Smooth muscle cell (in vitro differentiated cells): ENCODE results near the gene SLC39A13. TPM values are rescaled to one million over a fixed set of nuclear protein-coding genes. Genes with fewer than 3 reads are reported as not detected.
A peak's percentile ranks its signal among the peaks of the same experiment; 100 is the strongest.

Experiments used
- DNase-seq: peaks from one replicate; lab custom pipeline; 2025; ENCODE audit not compliant: unreplicated experiment; lab: John Stamatoyannopoulos, UW
- H2AFZ ChIP-seq: fragments of 200-600 bp; sonication (generic); 2 replicates; pipeline ENCODE4 v1.6.0; 2016; ENCODE audit warnings: antibody characterized with exemption, low read depth, mild to moderate bottlenecking
- H3F3A ChIP-seq: fragments of 200-600 bp; sonication (generic); 2 replicates; pipeline ENCODE4 v1.6.0; 2017; ENCODE audit warnings: antibody characterized with exemption, low read depth
- H3K27ac ChIP-seq: fragments of 200-600 bp; sonication (generic); 2 replicates; pipeline ENCODE4 v1.5.1; 2016; ENCODE audit warnings: low read depth, mild to moderate bottlenecking
- H3K27me3 ChIP-seq: fragments of 200-600 bp; sonication (generic); 2 replicates; pipeline ENCODE4 v1.6.1; 2016; ENCODE audit warnings: low read depth, mild to moderate bottlenecking
- H3K36me3 ChIP-seq: fragments of 200-600 bp; sonication (generic); 2 replicates; pipeline ENCODE4 v1.5.1; 2016; ENCODE audit warnings: low read depth
- H3K4me1 ChIP-seq: fragments of 200-600 bp; sonication (generic); 2 replicates; pipeline ENCODE4 v1.5.1; 2016; ENCODE audit warnings: low read depth
- H3K4me2 ChIP-seq: fragments of 200-600 bp; sonication (generic); 2 replicates; pipeline ENCODE4 v1.6.0; 2016; ENCODE audit warnings: mild to moderate bottlenecking
- H3K4me3 ChIP-seq: fragments of 200-600 bp; sonication (generic); 2 replicates; pipeline ENCODE4 v1.5.1; 2016; ENCODE audit warnings: mild to moderate bottlenecking
- H3K79me2 ChIP-seq: fragments of 200-600 bp; sonication (generic); 2 replicates; pipeline ENCODE4 v1.6.0; 2016; ENCODE audit warnings: low read depth, mild to moderate bottlenecking
- H3K9ac ChIP-seq: fragments of 200-600 bp; sonication (generic); 2 replicates; pipeline ENCODE4 v1.6.0; 2016; ENCODE audit warnings: low read depth
- H3K9me3 ChIP-seq: fragments of 200-600 bp; sonication (generic); replicated peaks from 2 replicates; pipeline ENCODE4 v1.5.1; 2016; ENCODE audit warnings: low read depth
- H4K20me1 ChIP-seq: fragments of 200-600 bp; sonication (generic); 2 replicates; pipeline ENCODE4 v1.6.0; 2016; ENCODE audit warnings: low read depth
- WGBS: methylation state at CpG from one replicate; pipeline ENCODE4 v1.1.7; 2016; ENCODE audit warnings: low lambda C conversion rate; 5-methylcytosine and 5-hydroxymethylcytosine counted together
- polyA plus RNA-seq: library from polyadenylated mRNA; unstranded; fragments of >200 nt; fragmentation: Nextera tagmentation; extraction: Ambion mirVana; gene quantifications from 2 replicates; pipeline ENCODE4 v1.2.1, GENCODE V29; 2016
- total RNA-seq: library from RNA; depleted of rRNA; stranded (reverse); fragments of >200 nt; gene quantifications from 2 replicates; pipeline ENCODE4 v1.2.3, GENCODE V29; 2014
- TF ChIP-seq, protein P1 (sequence below): fragments of 200-600 bp; sonication (generic); IDR thresholded peaks from 2 replicates; pipeline ENCODE4 v1.5.1; 2017; ENCODE audit warnings: borderline replicate concordance, mild to moderate bottlenecking, antibody characterized with exemption; ENCODE audit not compliant: insufficient read depth, poor library complexity, severe bottlenecking

The SLC39A13 gene
- total and polyA plus RNA-seq, 2 experiments from 2014 or later: 56.9 to 143 TPM

DNA sequence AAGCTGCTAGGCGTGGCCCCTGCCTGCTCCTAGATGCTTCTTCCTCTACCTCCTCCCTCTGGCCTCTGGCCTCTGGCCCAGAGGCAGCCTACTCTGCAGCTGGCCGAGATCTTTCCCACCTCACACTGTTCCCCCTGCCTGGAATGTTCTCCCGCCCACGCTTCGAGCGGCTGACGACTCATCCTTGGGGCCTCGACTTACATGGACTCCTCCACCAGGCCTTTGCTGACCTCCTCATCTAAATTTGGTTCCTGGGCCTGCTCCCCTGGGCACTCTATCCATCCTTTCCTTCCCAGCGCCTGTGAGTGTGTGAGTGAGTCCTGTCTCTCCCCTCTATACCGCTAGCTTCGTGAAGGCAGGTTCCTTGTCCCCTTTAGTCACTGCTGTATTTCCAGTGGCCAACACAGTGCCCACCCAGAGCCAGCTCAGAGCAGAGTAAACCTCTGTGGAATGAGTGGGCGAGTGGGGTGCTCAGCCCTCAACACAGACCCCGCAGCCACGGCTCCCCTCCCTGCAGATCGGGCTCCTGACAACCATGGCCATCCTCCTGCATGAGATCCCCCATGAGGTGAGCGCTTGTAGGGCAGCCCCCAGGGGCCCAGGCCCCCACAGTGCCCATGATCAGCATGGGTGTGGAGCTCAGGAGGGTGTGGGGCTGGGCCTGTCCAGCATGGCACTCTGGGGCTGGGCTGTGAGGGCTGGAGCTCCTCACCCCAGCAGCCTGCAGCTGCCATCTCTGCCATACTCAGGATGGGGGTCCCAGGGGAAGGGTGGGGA lies 5.7 kb downstream of the SLC39A13 start:
- H3K9me3 ChIP-seq: no peaks in the 10 kb centered on the region
- H3K27ac ChIP-seq: peak overlapping the region; percentile 69
- 56% methylated on average over 16 of the region's 16 CpGs for WGBS
- H3K4me2 ChIP-seq: peak overlapping the region; percentile 64
- H3F3A ChIP-seq: peaks cover 31% of the 10 kb centered on the region
- H3K36me3 ChIP-seq: no peaks in the 10 kb centered on the region
- H2AFZ ChIP-seq: no peak overlapping the region
- peaks cover 17% of the 10 kb centered on the region for H3K4me1 ChIP-seq
- H4K20me1 ChIP-seq: peaks cover 30% of the 10 kb centered on the region
- H3K9ac ChIP-seq: no peak overlapping the region
- peaks cover 31% of the 10 kb centered on the region for H3K79me2 ChIP-seq
- H3K4me3 ChIP-seq: no peak overlapping the region
- no peak for DNase-seq
- TF ChIP-seq, protein P1, sequence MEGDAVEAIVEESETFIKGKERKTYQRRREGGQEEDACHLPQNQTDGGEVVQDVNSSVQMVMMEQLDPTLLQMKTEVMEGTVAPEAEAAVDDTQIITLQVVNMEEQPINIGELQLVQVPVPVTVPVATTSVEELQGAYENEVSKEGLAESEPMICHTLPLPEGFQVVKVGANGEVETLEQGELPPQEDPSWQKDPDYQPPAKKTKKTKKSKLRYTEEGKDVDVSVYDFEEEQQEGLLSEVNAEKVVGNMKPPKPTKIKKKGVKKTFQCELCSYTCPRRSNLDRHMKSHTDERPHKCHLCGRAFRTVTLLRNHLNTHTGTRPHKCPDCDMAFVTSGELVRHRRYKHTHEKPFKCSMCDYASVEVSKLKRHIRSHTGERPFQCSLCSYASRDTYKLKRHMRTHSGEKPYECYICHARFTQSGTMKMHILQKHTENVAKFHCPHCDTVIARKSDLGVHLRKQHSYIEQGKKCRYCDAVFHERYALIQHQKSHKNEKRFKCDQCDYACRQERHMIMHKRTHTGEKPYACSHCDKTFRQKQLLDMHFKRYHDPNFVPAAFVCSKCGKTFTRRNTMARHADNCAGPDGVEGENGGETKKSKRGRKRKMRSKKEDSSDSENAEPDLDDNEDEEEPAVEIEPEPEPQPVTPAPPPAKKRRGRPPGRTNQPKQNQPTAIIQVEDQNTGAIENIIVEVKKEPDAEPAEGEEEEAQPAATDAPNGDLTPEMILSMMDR: no peak
- no peaks in the 10 kb centered on the region for H3K27me3 ChIP-seq

DNA sequence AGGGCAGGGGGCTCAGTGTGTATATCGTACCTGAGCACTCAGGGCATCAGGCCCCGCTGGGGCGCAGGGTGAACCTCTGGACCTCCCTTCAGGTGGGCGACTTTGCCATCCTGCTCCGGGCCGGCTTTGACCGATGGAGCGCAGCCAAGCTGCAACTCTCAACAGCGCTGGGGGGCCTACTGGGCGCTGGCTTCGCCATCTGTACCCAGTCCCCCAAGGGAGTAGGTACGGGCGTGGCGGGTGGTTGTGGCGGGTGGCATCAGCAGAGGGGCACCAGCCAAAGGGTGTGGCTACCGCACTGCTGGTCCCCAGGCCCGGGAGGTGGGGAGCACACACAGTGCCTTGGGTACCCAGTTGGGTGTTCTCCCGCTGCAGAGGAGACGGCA lies 6.3 kb downstream of the SLC39A13 start:
- Histone ChIP-seq H3K9me3 (no peaks in the 10 kb centered on the region), H3K27me3 (no peaks in the 10 kb centered on the region), H3K9ac (no peak overlapping the region), H3K4me2 (no peak overlapping the region), H3K79me2 (peaks cover 26% of the 10 kb centered on the region), H3K4me3 (no peak overlapping the region), H3K27ac (peak overlapping the region; percentile 81), H2AFZ (no peak overlapping the region), H4K20me1 (peaks cover 25% of the 10 kb centered on the region), H3K4me1 (peaks cover 11% of the 10 kb centered on the region), H3K36me3 (no peaks in the 10 kb centered on the region), H3F3A (peaks cover 31% of the 10 kb centered on the region)
- DNase-seq: no peak
- WGBS: 90% methylated on average over 16 of the region's 19 CpGs
- TF ChIP-seq, protein P1: no peak

DNA sequence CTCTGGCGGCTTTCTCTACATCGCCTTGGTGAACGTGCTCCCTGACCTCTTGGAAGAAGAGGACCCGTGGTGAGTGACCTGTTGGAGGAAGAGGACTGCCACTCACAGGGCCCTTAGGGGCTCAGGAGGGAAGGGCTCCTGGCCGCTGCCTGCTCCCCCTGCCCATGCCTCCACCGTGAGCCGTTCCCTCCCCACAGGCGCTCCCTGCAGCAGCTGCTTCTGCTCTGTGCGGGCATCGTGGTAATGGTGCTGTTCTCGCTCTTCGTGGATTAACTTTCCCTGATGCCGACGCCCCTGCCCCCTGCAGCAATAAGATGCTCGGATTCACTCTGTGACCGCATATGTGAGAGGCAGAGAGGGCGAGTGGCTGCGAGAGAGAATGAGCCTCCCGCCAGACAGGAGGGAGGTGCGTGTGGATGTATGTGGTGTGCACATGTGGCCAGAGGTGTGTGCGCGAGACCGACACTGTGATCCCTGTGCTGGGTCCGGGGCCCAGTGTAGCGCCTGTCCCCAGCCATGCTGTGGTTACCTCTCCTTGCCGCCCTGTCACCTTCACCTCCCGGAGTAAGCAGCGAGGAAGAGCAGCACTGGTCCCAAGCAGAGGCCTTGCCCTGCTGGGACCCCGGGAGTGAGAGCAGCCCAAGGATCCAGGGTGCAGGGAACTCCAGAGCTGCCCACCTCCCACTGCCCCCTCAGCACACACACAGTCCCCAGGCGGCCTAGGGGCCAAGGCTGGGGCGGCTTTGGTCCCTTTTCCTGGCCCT lies 6.9 kb downstream of the SLC39A13 start:
- Histone ChIP-seq H4K20me1 (peaks cover 19% of the 10 kb centered on the region), H3K9me3 (no peaks in the 10 kb centered on the region), H3K4me3 (no peak overlapping the region), H3K9ac (peak overlapping the region; percentile 18), H3K27ac (peak overlapping the region; percentile 81), H3K4me1 (peaks cover 7% of the 10 kb centered on the region), H3K27me3 (no peaks in the 10 kb centered on the region), H3K4me2 (peak overlapping the region; percentile 58), H3K36me3 (no peaks in the 10 kb centered on the region), H3F3A (peaks cover 31% of the 10 kb centered on the region), H3K79me2 (peaks cover 20% of the 10 kb centered on the region), H2AFZ (no peak overlapping the region)
- DNase-seq: no peak
- TF ChIP-seq, protein P1: no peak
- WGBS: 90% methylated on average over 29 of the region's 31 CpGs
